ENCODE data around the gene HSH2D.

GRCh38 chr19:16168465-16169081 is 25.1 kb downstream of the HSH2D start:
- TF ChIP-seq, protein P1, sequence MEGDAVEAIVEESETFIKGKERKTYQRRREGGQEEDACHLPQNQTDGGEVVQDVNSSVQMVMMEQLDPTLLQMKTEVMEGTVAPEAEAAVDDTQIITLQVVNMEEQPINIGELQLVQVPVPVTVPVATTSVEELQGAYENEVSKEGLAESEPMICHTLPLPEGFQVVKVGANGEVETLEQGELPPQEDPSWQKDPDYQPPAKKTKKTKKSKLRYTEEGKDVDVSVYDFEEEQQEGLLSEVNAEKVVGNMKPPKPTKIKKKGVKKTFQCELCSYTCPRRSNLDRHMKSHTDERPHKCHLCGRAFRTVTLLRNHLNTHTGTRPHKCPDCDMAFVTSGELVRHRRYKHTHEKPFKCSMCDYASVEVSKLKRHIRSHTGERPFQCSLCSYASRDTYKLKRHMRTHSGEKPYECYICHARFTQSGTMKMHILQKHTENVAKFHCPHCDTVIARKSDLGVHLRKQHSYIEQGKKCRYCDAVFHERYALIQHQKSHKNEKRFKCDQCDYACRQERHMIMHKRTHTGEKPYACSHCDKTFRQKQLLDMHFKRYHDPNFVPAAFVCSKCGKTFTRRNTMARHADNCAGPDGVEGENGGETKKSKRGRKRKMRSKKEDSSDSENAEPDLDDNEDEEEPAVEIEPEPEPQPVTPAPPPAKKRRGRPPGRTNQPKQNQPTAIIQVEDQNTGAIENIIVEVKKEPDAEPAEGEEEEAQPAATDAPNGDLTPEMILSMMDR (IDR thresholded peaks at IDR 0.05): no peak
- no peak for TF ChIP-seq ZFX (IDR thresholded peaks at IDR 0.05; ENCODE audit: borderline replicate concordance)

Measured in 22Rv1 (cell line).